SK-N-SH treated with all-trans-retinoic acid at 6 μM for 48 hours (cell line): Measurements from ENCODE around the gene CREB3L2.

ENCODE experiments used
- ATAC-seq: fragments of 200-7000 bp; cut with Tn5 transposase; 3 replicates; pipeline ENCODE4 v1.9.1; 2020; ENCODE audit warnings: mild to moderate bottlenecking, moderate library complexity
- ARNTL ChIP-seq: fragments of 450-650 bp; formaldehyde crosslinking; IDR thresholded peaks from 2 replicates; pipeline ENCODE4 v1.5.0; 2020; ENCODE audit warnings: low read depth, mild to moderate bottlenecking, moderate library complexity, borderline replicate concordance
- BACH2 ChIP-seq: fragments of 250-450 bp; sonication (Bioruptor Pico); IDR thresholded peaks from 2 replicates; pipeline ENCODE4 v1.9.0; 2021; ENCODE audit warnings: mild to moderate bottlenecking, borderline replicate concordance
- CSDC2 ChIP-seq: fragments of 250-450 bp; sonication (Bioruptor Pico); IDR thresholded peaks from 2 replicates; pipeline ENCODE4 v1.5.0; 2020; ENCODE audit warnings: mild to moderate bottlenecking, moderate library complexity
- GLIS3 ChIP-seq: fragments of 250-450 bp; sonication (Bioruptor Pico); IDR thresholded peaks from 2 replicates; pipeline ENCODE4 v1.5.0; 2020; ENCODE audit warnings: mild to moderate bottlenecking, moderate library complexity
- ISL1 ChIP-seq: fragments of 250-450 bp; sonication (Bioruptor Pico); IDR thresholded peaks from 2 replicates; pipeline ENCODE4 v2.1.2; 2022; ENCODE audit warnings: mild to moderate bottlenecking, moderate library complexity
- PATZ1 ChIP-seq: fragments of 250-450 bp; sonication (Bioruptor Pico); IDR thresholded peaks from 2 replicates; pipeline ENCODE4 v1.8.0; 2020; ENCODE audit warnings: mild to moderate bottlenecking, moderate library complexity, borderline replicate concordance
- PPARA ChIP-seq: fragments of 250-450 bp; sonication (Bioruptor Pico); IDR thresholded peaks from 2 replicates; pipeline ENCODE4 v1.5.0; 2020; ENCODE audit warnings: mild to moderate bottlenecking, borderline replicate concordance
- RARB ChIP-seq: fragments of 250-450 bp; sonication (Bioruptor Pico); IDR thresholded peaks from 2 replicates; pipeline ENCODE4 v1.8.0; 2021; ENCODE audit warnings: mild to moderate bottlenecking, moderate library complexity
- SNAI2 ChIP-seq: fragments of 250-450 bp; sonication (Bioruptor Pico); IDR thresholded peaks from 2 replicates; pipeline ENCODE4 v1.5.0; 2020; ENCODE audit warnings: mild to moderate bottlenecking, moderate library complexity
- TCF4 ChIP-seq: fragments of 250-450 bp; sonication (Bioruptor Pico); IDR thresholded peaks from 2 replicates; pipeline ENCODE4 v1.8.0; 2021; ENCODE audit warnings: mild to moderate bottlenecking, moderate library complexity, borderline replicate concordance
- TOX ChIP-seq: fragments of 250-450 bp; sonication (Bioruptor Pico); IDR thresholded peaks from 2 replicates; pipeline ENCODE4 v1.8.0; 2021; ENCODE audit warnings: mild to moderate bottlenecking, moderate library complexity, borderline replicate concordance
- ZC3H10 ChIP-seq: fragments of 250-450 bp; sonication (Bioruptor Pico); IDR thresholded peaks from 2 replicates; pipeline ENCODE4 v1.5.1; 2021; ENCODE audit warnings: mild to moderate bottlenecking, moderate library complexity
- ZFP3 ChIP-seq: fragments of 250-450 bp; sonication (Bioruptor Pico); IDR thresholded peaks from 2 replicates; pipeline ENCODE4 v1.5.0; 2020; ENCODE audit warnings: mild to moderate bottlenecking, moderate library complexity
- ZFP30 ChIP-seq: fragments of 450-650 bp; formaldehyde crosslinking; IDR thresholded peaks from 2 replicates; pipeline ENCODE4 v1.5.0; 2022; ENCODE audit warnings: mild to moderate bottlenecking, moderate library complexity
- ZNF565 ChIP-seq: fragments of 450-650 bp; formaldehyde crosslinking; conservative IDR thresholded peaks from 2 replicates; pipeline ENCODE4 v1.5.0; 2020; ENCODE audit warnings: low read depth, mild to moderate bottlenecking, moderate library complexity
- ZNF70 ChIP-seq: fragments of 450-650 bp; formaldehyde crosslinking; IDR thresholded peaks from 2 replicates; pipeline ENCODE4 v1.5.0; 2020; ENCODE audit warnings: mild to moderate bottlenecking, moderate library complexity
- TF ChIP-seq, protein P1 (sequence below): fragments of 250-450 bp; sonication (Bioruptor Pico); IDR thresholded peaks from 2 replicates; pipeline ENCODE4 v1.5.0; 2020; ENCODE audit warnings: mild to moderate bottlenecking, moderate library complexity

Gene CREB3L2

DNA sequence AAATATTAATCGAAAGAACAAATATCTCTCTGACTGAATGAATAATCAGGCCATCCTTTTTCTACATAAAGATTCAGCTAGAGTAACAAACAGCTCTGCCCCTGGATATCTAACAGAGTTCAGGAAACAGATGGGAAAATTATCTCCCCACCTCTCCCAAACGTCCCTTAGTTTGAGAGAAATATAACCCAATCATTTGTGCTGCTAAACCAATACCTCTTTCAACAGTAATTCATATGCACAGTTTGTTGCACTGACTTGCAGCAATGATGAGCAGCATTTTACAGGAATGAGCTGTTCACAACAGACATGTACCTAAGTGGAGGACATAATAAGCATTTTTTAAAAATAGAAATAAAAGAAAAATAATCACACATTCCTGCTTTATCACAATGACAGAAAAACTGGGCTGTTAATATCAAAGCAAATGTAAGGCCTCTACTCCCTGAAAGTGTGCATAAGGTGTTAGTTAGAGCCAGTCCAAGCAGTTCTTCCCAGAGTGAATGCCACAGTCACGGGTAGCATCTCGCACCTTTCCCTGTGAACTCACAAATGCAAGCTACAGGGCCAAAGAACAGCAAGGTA is 2.3 kb downstream of the CREB3L2 start (continued):
- TF ChIP-seq SNAI2 (CRISPR knock-in tag) (no peak), ZNF565 (no peak), PPARA (CRISPR knock-in tag) (no peak), PATZ1 (no peak), TCF4 (no peak), ZNF70 (CRISPR knock-in tag) (no peak), ZC3H10 (CRISPR knock-in tag) (no peak), ISL1 (CRISPR knock-in tag) (no peak), RARB (CRISPR knock-in tag) (no peak)

DNA sequence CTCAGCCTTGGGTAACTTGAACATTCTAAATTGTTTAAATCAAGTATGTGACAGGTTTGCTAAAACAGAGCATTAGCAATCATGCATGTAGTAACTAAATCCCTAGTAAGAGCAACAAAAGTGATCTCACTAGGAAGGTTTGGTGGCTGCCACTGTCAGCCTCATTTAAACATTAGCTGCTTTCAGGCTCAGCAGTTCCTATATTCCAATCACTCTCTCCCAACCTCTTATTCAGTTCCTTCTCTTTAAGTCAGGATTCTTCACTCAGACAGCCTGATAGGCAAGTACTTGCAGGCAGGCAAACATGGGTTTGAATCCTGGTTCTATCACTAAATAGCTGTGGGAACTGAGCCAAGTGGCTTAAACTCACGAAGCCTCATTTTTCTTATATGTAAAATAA is 3.6 kb downstream of the CREB3L2 start:
- TF ChIP-seq, protein P1, sequence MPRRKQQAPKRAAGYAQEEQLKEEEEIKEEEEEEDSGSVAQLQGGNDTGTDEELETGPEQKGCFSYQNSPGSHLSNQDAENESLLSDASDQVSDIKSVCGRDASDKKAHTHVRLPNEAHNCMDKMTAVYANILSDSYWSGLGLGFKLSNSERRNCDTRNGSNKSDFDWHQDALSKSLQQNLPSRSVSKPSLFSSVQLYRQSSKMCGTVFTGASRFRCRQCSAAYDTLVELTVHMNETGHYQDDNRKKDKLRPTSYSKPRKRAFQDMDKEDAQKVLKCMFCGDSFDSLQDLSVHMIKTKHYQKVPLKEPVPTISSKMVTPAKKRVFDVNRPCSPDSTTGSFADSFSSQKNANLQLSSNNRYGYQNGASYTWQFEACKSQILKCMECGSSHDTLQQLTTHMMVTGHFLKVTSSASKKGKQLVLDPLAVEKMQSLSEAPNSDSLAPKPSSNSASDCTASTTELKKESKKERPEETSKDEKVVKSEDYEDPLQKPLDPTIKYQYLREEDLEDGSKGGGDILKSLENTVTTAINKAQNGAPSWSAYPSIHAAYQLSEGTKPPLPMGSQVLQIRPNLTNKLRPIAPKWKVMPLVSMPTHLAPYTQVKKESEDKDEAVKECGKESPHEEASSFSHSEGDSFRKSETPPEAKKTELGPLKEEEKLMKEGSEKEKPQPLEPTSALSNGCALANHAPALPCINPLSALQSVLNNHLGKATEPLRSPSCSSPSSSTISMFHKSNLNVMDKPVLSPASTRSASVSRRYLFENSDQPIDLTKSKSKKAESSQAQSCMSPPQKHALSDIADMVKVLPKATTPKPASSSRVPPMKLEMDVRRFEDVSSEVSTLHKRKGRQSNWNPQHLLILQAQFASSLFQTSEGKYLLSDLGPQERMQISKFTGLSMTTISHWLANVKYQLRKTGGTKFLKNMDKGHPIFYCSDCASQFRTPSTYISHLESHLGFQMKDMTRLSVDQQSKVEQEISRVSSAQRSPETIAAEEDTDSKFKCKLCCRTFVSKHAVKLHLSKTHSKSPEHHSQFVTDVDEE (CRISPR knock-in tag) = no peak
- TF ChIP-seq PPARA (CRISPR knock-in tag) (no peak), TOX (no peak), ARNTL (CRISPR knock-in tag) (no peak), BACH2 (CRISPR knock-in tag) (no peak), GLIS3 (CRISPR knock-in tag) (no peak), ZFP30 (CRISPR knock-in tag) (no peak), ZFP3 (no peak)
- ATAC-seq = no peak

GRCh38 chr7:137996871-137997270 is 5.0 kb downstream of the CREB3L2 start:
- no peak for ATAC-seq
- TF ChIP-seq CSDC2 (CRISPR knock-in tag) = no peak
- TF ChIP-seq TCF4 = peak; percentile 43; the same call in 1 of the 2 replicates
- TF ChIP-seq GLIS3 (CRISPR knock-in tag) = no peak

DNA sequence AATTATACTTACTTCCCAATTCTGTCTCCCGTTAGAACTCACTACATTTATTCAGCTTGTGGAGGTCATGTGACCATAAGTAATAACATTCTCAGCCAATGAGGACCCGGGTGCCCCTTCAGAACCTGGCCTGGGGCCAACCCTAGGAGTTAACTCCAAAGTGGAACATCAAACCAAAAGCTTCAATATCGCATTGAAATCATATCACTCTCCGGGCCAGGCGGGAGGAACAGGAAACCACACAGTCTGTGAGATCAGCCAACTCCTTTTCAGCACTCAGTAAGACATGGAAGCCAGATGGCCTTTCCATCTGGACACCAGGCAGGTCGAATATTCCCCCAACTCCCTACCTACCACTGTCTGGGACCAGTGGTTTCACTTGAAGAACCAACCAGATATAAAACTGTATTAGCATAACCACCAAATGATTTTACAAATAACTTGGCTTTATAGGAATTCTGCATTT is 5.5 kb downstream of the CREB3L2 start:
- ATAC-seq = peak; percentile 44
- peak; percentile 77 for TF ChIP-seq TOX
- peak; percentile 47; the same call in 1 of the 2 replicates for TF ChIP-seq BACH2 (CRISPR knock-in tag)
- TF ChIP-seq PATZ1 = 0 out of 2 replicates have a peak, but pooled peaks have one; percentile 49
- no peak for TF ChIP-seq CSDC2 (CRISPR knock-in tag)
- TF ChIP-seq, protein P1 (CRISPR knock-in tag) = peak; percentile 64; the same call in 1 of the 2 replicates
- TF ChIP-seq RARB (CRISPR knock-in tag) = peak; percentile 57; the same call in 1 of the 2 replicates
- no peak for TF ChIP-seq ZFP30 (CRISPR knock-in tag)
- peak; percentile 98 for TF ChIP-seq TCF4
- TF ChIP-seq, all 23 proteins: peak for 6
